ENCODE data around the gene GPR12.

GRCh38 chr13:26779321-26779720 lies 18.7 kb upstream of the GPR12 start:
- TF ChIP-seq REST (IDR thresholded peaks at IDR 0.05; ENCODE audit: low read depth, low read length) = no peak
- no peak for TF ChIP-seq CBX5 (IDR thresholded peaks at IDR 0.05; ENCODE audit: low read depth)

All from GM12878 (cell line).